ENCODE data around the gene HOGA1. TPM values are rescaled to one million over a fixed set of nuclear protein-coding genes. Genes with fewer than 3 reads are reported as not detected.

Gene HOGA1
- total and polyA plus RNA-seq, 2 donors (not counting 3 experiments of a cell fraction or from before 2014, with no cell fraction given), result 0.44 to 0.91 TPM

- no peaks in the 10 kb centered on the region for H3K9me3 ChIP-seq (replicated peaks; ENCODE audit: control insufficient read depth, insufficient read depth, low read length)
- H3K4me3 ChIP-seq (replicated peaks in 1 of 3; ENCODE audit: insufficient read depth in 1 of 3, low read depth in 1 of 3, low read length in 3 of 3), result no peak overlapping the region
- no peaks in the 10 kb centered on the region for H3K27me3 ChIP-seq (ENCODE audit: control insufficient read depth in 2 of 2, insufficient read depth in 2 of 2, low read length in 2 of 2)
- no peak overlapping the region for H3K9ac ChIP-seq (replicated peaks; ENCODE audit: extremely low read depth, insufficient read depth, low read length)
- TF ChIP-seq POLR2A (IDR thresholded peaks at IDR 0.05; ENCODE audit: low read depth, low read length), result no peak
- TF ChIP-seq GATA2 (IDR thresholded peaks at IDR 0.05; ENCODE audit: insufficient read depth, insufficient read length, low read depth, low read length), result no peak
- no peak for TF ChIP-seq FOS (IDR thresholded peaks at IDR 0.05; ENCODE audit: borderline replicate concordance, insufficient read depth, low read length)
- no peak for TF ChIP-seq CTCF (IDR thresholded peaks at IDR 0.05; ENCODE audit: extremely low read depth in 1 of 2, insufficient read depth in 1 of 2, low read depth in 1 of 2, low read length in 2 of 2)
- no peak for TF ChIP-seq EZH2 (IDR thresholded peaks at IDR 0.05; ENCODE audit: borderline replicate concordance, low read depth, low read length, severe bottlenecking)
- TF ChIP-seq POLR2AphosphoS5 (IDR thresholded peaks at IDR 0.05; ENCODE audit: insufficient read depth, low read depth, low read length), result no peak
- TF ChIP-seq MAX (IDR thresholded peaks at IDR 0.05; ENCODE audit: insufficient read depth, insufficient read length), result no peak
- no peak for TF ChIP-seq MYC (IDR thresholded peaks at IDR 0.05; ENCODE audit: low read depth, low read length)
- no peak for TF ChIP-seq JUN (IDR thresholded peaks at IDR 0.05; ENCODE audit: borderline replicate concordance, insufficient read depth, insufficient read length, low read depth)
- H3K27ac ChIP-seq (ENCODE audit: insufficient read depth, low read depth, low read length), result no peak overlapping the region
- FAIRE-seq, result no peak
- H3K9me1 ChIP-seq (replicated peaks; ENCODE audit: control insufficient read depth, extremely low read depth, insufficient read depth, low read length), result no peaks in the 10 kb centered on the region
- no peak overlapping the region for H3K4me2 ChIP-seq (ENCODE audit: insufficient read depth, low read length)
- H4K20me1 ChIP-seq (replicated peaks; ENCODE audit: control insufficient read depth, extremely low read depth, insufficient read depth, low read length), result no peaks in the 10 kb centered on the region
- H2AFZ ChIP-seq (ENCODE audit: low read depth, low read length), result no peak overlapping the region
- ChIA-PET POLR2A (no interaction called here), CTCF (no interaction called here)
- H3K79me2 ChIP-seq (ENCODE audit: control insufficient read depth, insufficient read depth, low read length), result no peaks in the 10 kb centered on the region
- DNase-seq (ENCODE audit: low read depth, low spot score), result no peak
- dilution Hi-C loops (cut with MboI; ENCODE audit: extremely low pct_ligation_motif_present, low sequenced_read_pairs), result no loop called here
- H3K4me1 ChIP-seq (ENCODE audit: control insufficient read depth, extremely low read depth, insufficient read depth, low read length), result no peaks in the 10 kb centered on the region
- intact Hi-C loops (cut with micrococcal nuclease), result no loop called here
- no TSS peak for BruUV-seq (replicated peaks)
- H3K36me3 ChIP-seq (ENCODE audit: control insufficient read depth in 2 of 2, extremely low read depth in 1 of 2, insufficient read depth in 2 of 2, low read length in 2 of 2), result peaks cover 3 to 5% of the 10 kb centered on the region in 2 experiments
Observed at GRCh38 chr10:97563337-97563736, 20.9 kb upstream of the HOGA1 start.
